PC-9 (cell line): ENCODE results near the gene TNNI3K. TPM values are rescaled to one million over a fixed set of nuclear protein-coding genes. Genes with fewer than 3 reads are reported as not detected.
"Not testable (repeated sequence)": the region's sequence is repeated elsewhere in the genome, so short reads cannot be mapped to it uniquely, and the experiment has no call there.

Experiments used
- BruUV-seq: library from RNA; stranded (reverse); fragments of 400-500 nt; replicated peaks from 2 replicates; lab custom pipeline; 2021; lab: Mats Ljungman, UMichigan
- CTCF ChIA-PET: fragments of 300-600 bp; sonication (Branson Sonifier 250); formaldehyde crosslinking; loops from one replicate; lab custom pipeline; 2022; ENCODE audit warnings: antibody characterized with exemption; lab: Charles Lee
- POLR2A ChIA-PET: fragments of 300-600 bp; sonication (Branson Sonifier 250); formaldehyde crosslinking; loops from one replicate; lab custom pipeline; 2022; ENCODE audit warnings: antibody characterized with exemption; ENCODE audit not compliant: unreplicated experiment; lab: Charles Lee
- DNase-seq, 2 experiments: peaks; one replicate each; pipeline versions ENCODE4 v3.0.0 to v3.0.0-alpha.2; 2015 to 2022; ENCODE audit warnings: mixed read lengths in 1 of 2
- H2AFZ ChIP-seq: fragments of 200-600 bp; sonication (generic); 2 replicates; pipeline ENCODE4 v1.8.1; 2017; ENCODE audit warnings: antibody characterized with exemption
- H3F3A ChIP-seq: fragments of 200-600 bp; sonication (generic); 2 replicates; pipeline ENCODE4 v1.8.1; 2017; ENCODE audit warnings: antibody characterized with exemption, mild to moderate bottlenecking, low read depth; ENCODE audit not compliant: insufficient read depth
- H3K27ac ChIP-seq: fragments of 200-600 bp; sonication (generic); 2 replicates; pipeline ENCODE4 v1.6.1; 2016; ENCODE audit warnings: mixed run types
- H3K27me3 ChIP-seq: fragments of 200-600 bp; sonication (generic); 2 replicates; pipeline ENCODE4 v1.6.1; 2016; ENCODE audit warnings: low read depth, mixed run types; ENCODE audit not compliant: insufficient read depth
- H3K36me3 ChIP-seq: fragments of 200-600 bp; sonication (generic); 2 replicates; pipeline ENCODE4 v1.6.1; 2016; ENCODE audit warnings: low read depth, mixed run types
- H3K4me1 ChIP-seq: fragments of 200-600 bp; sonication (generic); replicated peaks from 2 replicates; pipeline ENCODE4 v1.6.1; 2016; ENCODE audit warnings: mixed run types; ENCODE audit not compliant: insufficient read depth
- H3K4me2 ChIP-seq: fragments of 200-600 bp; sonication (generic); 2 replicates; pipeline ENCODE4 v1.6.1; 2017; ENCODE audit warnings: mixed run types
- H3K4me3 ChIP-seq: fragments of 200-600 bp; sonication (generic); 2 replicates; pipeline ENCODE4 v1.6.1; 2016; ENCODE audit warnings: mixed run types
- H3K79me2 ChIP-seq: fragments of 200-600 bp; sonication (generic); 2 replicates; pipeline ENCODE4 v1.6.1; 2017; ENCODE audit warnings: low read depth, mixed run types
- H3K9me2 ChIP-seq: fragments of 200-600 bp; sonication (generic); 2 replicates; pipeline ENCODE4 v1.8.1; 2017; ENCODE audit warnings: mild to moderate bottlenecking; ENCODE audit not compliant: insufficient read depth
- H3K9me3 ChIP-seq: fragments of 200-600 bp; sonication (generic); 2 replicates; pipeline ENCODE4 v1.8.1; 2016; ENCODE audit warnings: low read depth; ENCODE audit not compliant: insufficient read depth
- H4K20me1 ChIP-seq: fragments of 200-600 bp; sonication (generic); 2 replicates; pipeline ENCODE4 v1.8.1; 2017; ENCODE audit not compliant: insufficient read depth
- CTCF ChIP-seq: fragments of 200-600 bp; sonication (generic); conservative IDR thresholded peaks from 2 replicates; pipeline ENCODE4 v1.6.1; 2017; ENCODE audit warnings: mixed run types, antibody characterized with exemption, mild to moderate bottlenecking, moderate library complexity
- EZH2 ChIP-seq: fragments of 200-600 bp; sonication (generic); IDR thresholded peaks from 2 replicates; pipeline ENCODE4 v1.8.0; 2017; ENCODE audit warnings: antibody characterized with exemption, low read depth
- intact Hi-C: fragments of 100-400 bp; cut with micrococcal nuclease; formaldehyde crosslinking; loops from one replicate; pipeline ENCODE4 v1.10.0; 2022; ENCODE audit not compliant: unreplicated experiment
- total RNA-seq: library from RNA; stranded (reverse); gene quantifications from 2 replicates; pipeline ENCODE4 v1.2.3, GENCODE V29; 2021

Gene TNNI3K
- total RNA-seq, 1 experiment from 2014 or later: 1.4 TPM

DNA sequence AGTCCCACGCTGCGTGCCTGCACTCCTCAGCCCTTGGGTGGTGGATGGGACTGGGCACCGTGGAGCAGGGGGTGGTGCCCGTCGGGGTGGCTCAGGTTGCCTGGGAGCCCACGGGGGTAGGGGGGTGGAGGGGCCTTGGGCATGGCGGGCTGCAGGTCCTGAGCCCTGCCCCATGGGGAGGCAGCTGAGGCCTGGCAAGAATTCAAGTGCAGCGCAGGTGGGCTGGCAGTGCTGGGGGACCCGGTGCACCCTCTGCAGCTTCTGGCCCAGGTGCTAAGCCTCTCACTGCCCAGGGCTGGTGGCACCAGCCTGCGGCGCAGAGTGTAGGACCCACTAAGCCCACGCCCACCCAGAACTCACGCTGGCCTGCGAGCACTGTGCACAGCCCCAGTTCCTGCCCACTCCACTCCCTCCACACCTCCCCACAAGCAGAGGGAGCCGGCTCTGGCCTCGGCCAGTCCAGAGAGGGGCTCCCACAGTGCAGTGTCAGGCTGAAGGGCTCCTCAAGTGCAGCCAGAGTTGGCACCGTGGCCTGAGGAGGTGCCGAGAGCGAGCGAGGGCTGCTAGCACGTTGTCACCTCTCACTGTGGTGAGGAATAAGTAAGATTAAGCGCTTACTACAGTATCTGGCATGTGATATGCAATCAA lies 12.8 kb downstream of the TNNI3K start:
- Histone ChIP-seq H3K4me3 (no peak overlapping the region), H3F3A (no peaks in the 10 kb centered on the region), H3K4me1 (no peaks in the 10 kb centered on the region), H3K36me3 (no peaks in the 10 kb centered on the region), H3K79me2 (no peaks in the 10 kb centered on the region), H3K9me2 (no peaks in the 10 kb centered on the region), H3K27me3 (no peaks in the 10 kb centered on the region), H2AFZ (no peak overlapping the region), H3K4me2 (no peak overlapping the region), H4K20me1 (no peaks in the 10 kb centered on the region), H3K27ac (no peak overlapping the region), H3K9me3 (no peaks in the 10 kb centered on the region)
- TF ChIP-seq EZH2 (no peak), CTCF (no peak)
- CTCF ChIA-PET: no interaction called here
- POLR2A ChIA-PET: no interaction called here
- BruUV-seq: no TSS peak
- no peak for DNase-seq
- intact Hi-C loops: no loop called here

DNA sequence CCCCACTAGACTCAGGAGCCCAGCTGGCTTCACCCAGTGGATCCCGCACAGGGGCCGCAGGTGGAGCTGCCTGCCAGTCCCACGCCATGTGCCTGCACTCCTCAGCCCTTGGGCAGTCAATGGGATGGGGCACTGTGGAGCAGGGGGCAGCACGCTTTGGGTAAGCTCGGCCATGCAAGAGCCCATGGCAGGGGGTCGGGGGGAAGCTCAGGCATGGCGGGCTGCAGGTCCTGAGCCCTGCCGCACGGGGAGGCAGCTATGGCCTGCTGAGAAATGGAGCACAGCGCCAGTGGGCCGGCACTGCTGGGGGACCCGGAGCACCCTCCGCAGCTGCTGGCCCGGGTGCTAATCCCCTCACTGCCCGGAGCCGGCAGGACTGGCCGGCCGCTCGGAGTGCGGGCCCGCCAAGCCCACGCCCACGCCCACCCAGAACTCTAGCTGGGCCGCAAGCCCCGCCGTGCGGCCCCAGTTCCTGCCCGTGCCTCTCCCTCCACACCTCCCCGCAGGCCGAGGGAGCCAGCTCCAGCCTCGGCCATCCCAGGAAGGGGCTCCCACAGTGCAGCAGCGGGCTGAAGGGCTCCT lies 18.1 kb downstream of the TNNI3K start:
- H3K36me3 ChIP-seq, intact Hi-C loops, CTCF ChIA-PET: not testable (repeated sequence)

DNA sequence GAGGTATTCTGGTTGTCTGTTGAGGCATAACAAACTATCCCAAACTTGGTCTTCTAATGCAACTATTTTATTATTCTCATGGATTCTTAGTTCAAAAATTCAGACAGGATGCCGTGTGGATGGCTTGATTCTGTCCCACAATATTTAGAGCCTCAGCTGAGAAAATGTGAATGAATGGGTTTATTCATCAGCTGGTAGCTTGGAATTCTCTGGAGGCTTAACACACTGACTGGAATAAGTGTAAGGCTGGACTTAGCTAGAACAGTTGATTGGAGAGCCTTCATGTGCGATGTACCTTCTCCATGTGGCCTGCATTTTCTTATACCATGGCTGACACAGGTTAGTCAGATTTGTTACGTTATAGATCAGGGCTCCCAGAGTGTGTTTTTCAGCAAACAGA lies 30.8 kb downstream of the TNNI3K start:
- CTCF ChIA-PET: no interaction called here
- Histone ChIP-seq H3K9me2 (no peaks in the 10 kb centered on the region), H4K20me1 (no peaks in the 10 kb centered on the region), H3F3A (no peaks in the 10 kb centered on the region), H3K27me3 (no peaks in the 10 kb centered on the region), H3K79me2 (no peaks in the 10 kb centered on the region), H3K4me2 (no peak overlapping the region), H3K27ac (no peak overlapping the region), H2AFZ (no peak overlapping the region), H3K36me3 (no peaks in the 10 kb centered on the region), H3K4me1 (no peaks in the 10 kb centered on the region), H3K4me3 (no peak overlapping the region), H3K9me3 (no peaks in the 10 kb centered on the region)
- TF ChIP-seq CTCF (no peak), EZH2 (no peak)
- POLR2A ChIA-PET: no interaction called here
- no TSS peak for BruUV-seq
- intact Hi-C loops: no loop called here
- no peak for DNase-seq

More for the DNA sequence above, 18.1 kb downstream of the TNNI3K start:
- H3K4me1 ChIP-seq, H3K9me2 ChIP-seq, H2AFZ ChIP-seq, H3K9me3 ChIP-seq, H4K20me1 ChIP-seq, H3K4me3 ChIP-seq, POLR2A ChIA-PET, H3F3A ChIP-seq, H3K27me3 ChIP-seq, H3K27ac ChIP-seq, DNase-seq, H3K79me2 ChIP-seq, H3K4me2 ChIP-seq, BruUV-seq: not testable (repeated sequence)
